Stimulated activated CD4-positive, alpha-beta T cell treated with anti-CD3 and anti-CD28 coated beads, TNF-alpha, amount 100 ng/mL, for 24 hours (primary cell): Measurements from ENCODE around the gene UGT1A10.

Experiments used
- DNase-seq, 3 experiments: peaks; one replicate each; pipeline ENCODE4 v3.0.0-alpha.2; 2020; ENCODE audit warnings: low read depth in 3 of 3

Gene UGT1A10

DNA sequence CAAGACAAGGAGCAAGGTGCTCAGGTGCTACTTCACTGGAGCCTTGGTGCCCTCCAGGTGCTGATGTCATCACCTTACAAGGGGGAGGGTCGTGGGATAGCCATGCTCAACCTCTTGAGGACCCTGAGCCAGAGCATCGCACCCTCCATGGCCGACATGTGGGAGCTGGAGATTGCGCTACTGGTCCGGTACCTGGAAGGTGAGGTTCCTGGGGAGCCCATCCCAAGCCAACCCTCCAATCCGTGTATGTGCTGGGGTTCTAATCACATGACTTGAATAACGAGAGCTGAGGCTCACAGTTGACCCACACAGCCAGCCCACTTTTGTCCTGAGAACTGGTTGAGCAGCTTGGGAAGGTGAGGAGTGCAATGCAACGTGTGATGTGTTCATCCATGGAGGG is 167.7 kb downstream of the UGT1A10 start:
- no peak for DNase-seq

DNA sequence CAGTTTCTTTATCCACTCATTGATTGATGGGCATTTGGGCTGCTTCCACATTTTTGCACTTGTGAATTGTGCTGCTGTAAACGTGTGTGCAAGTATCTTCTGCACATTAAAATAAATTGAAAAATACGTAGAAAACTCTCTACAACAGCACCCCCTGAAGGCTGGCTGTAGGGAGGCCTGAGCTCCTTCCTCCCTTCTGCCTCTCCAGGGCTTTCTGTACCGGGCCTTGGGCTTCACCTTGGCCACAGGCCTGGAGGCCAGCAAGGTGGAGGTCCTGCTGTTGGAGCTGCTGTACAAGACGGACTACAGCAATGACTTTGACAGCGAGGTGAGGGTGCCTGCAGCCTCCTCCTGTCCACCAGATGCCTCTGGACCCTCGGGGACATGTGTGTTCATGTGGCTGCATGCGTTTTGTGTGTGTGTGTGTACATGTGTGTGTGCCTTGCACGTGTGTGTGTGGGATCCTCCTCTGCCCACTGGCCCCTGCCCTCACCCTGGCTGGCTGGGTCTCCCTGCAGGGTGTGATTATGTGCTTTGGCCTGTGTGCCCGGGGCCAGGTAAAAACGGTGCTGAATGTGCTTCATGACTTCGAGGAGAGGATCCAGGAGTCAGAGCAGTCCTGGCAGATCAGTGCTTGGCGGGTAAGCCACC is 171.1 kb downstream of the UGT1A10 start:
- DNase-seq, result no peak

DNA sequence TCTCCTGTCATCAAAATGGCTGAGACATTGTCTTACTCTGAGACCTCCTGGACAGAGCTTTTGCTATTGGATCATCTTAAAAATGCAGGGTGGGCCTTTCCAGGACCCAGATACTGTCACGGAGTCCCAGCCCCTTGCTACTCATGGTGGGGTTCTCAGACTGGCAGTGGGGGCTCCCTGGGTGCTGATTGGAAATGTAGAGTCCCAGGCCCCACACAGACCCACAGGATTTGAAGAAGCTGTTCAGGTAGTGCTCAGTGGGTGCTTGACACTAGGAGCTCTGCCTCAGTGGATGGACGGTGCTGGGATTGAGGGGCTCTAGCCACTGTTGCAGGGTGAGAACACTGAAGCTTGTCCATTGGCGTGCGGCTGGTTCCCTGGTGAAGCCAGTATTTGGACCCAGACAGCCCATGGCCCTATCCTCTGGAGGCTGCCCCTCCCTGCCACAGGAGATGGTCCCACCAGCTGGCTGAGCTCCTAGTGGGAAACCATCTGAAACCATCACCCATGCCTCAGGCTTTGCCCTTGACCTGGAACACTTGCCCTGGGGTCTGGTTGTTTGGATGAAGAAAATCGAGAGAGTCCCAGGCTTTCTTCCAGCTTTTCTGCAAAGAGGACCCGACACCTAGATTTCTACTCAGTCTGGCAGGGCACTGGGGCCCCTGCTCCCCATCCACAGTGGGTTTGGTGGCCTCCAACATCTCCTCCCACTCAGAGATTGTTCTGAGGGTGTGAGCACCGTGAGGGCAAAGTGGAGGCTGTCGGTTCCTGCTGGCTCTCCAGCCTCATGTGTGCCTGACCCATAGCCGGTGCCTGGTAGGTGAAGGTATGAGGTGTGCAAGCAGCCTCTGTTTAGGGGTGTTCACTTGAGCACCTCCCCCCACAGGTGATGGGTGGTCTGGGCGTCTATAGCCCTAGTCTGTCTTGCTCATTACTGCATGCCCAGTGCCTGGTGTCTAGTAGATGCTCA is 172.0 kb downstream of the UGT1A10 start:
- DNase-seq, result no peak

DNA sequence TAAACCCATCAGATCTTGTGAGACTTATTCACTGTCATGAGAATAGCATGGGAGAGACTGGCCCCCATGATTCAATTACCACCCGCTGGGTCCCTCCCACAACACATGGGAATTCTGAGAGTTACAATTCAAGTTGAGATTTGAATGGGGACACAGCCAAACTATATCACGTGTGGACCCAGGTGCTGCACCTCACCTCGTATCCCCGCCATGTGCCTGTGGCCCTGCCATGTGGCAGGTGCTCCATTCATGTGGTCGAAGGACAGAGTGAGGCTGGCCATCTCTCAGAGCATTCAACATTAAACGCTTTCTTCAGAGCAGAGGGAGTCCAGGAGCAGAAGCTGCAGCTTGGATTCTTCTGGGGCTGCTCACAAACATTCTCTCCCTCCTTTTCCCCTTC is 174.1 kb downstream of the UGT1A10 start:
- DNase-seq, result no peak

DNA sequence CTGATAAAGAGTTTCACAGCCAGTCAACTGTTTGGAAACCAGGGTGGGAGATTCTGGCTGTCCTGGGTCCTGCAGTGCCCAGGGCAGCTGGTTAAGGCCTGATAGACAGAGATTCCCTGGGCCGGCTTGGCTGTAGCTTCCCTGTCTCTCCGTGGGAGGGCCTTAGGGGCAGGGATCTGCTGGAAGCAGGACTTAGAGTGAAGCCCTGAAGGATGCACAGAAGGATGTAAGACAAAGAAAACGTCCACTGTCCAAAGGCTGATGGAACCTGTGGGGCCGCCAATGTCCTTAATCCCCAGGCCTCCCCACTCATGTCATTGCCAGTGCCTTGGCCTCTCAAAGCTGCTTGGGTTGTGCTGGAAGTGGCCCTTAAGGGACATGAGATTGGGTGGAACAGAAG is 174.8 kb downstream of the UGT1A10 start:
- no peak for DNase-seq

DNA sequence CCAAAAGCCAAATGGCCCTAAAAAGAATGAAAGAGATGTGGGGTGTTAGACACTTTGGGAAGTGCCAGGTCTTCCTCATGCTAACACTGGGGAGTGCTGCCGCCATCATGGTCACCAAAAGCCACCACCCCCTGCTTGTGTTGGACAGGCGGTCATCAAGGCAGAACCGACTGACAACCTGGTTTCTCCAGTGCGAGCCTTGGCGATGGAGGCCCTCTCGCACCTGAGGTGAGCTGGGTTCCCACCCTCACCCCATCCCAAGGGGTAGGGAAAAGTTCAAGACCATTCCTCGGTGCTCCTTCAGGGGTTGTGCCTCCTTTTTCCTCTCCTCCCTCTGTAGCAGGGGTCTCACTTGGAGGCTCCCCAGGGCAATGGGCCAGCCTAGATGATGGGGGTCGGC is 175.5 kb downstream of the UGT1A10 start:
- no peak for DNase-seq

DNA sequence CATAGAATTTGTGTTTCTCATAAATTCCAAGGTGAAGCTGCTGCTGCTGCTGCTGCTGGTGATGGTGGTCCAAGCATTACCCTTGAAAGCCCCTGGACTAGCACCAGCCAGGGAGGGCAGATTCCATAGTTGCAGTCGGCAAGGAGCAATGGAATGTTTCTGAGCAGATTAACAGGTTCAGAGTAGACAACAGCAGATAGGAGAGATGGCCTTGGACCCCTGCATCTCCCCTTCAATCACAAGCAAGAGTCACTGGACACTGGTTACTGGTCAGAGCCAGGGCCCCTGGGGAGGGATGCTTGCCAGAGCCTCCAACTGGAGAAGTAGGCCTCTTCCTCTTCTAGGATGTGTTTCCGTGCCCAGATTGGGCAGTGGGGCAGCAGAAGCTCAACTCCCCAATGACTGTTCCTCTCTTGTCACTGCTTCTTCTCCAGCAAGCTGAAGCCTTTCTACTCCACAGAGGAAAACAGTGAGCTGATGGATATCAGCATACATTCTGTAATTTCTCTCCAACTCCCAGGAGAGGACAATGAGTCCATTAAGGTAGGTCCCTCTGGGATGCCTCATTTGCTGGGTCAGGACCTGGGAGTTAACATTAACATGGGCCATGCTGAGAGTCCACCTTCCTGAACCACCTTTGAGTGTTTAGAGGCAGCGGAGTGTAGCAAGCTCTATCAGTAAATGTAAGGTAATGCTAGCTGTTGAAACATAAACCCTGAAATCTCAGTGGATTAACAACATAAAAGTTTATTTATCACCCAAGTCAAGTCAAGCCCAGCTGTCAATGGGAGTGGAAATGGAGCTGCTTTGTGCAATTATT is 177.2 kb downstream of the UGT1A10 start:
- DNase-seq, result no peak

DNA sequence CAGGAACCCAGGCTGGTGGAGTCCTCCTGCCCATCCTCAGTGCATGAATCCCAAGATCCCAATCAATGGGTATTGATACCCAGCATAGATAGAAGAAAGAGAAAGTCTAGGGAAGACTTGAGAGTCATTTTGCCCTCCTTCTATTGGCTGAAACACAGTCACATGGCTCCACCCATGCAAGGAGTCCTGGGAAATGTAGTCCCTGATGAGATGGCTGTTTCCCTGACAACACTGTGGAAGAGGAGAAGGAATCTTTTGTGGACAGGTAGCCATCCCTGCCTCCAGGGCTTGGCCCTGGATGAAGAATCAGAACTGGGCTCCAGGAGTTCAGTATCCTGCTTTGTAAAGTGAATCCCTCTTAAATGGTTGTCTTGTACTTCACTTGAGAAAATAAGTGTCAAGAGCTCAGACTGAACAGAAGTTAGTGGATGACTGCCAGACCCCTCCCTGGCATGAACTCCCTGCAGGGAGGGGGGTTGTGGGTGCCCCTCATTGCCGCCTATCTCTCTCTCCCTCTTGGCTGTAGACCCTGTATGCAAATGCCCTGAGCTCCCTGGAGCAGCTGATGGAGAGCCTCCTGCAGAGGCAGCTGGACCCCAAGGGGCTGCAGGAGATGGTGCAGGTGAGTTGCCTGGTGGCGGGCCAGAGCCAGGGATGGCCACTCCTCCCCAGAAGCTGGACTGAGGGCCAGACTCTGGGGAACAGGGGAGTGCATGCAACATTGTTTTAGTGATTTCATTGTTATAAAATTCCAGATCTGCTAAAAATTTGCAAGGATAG is 178.0 kb downstream of the UGT1A10 start:
- no peak for DNase-seq

DNA sequence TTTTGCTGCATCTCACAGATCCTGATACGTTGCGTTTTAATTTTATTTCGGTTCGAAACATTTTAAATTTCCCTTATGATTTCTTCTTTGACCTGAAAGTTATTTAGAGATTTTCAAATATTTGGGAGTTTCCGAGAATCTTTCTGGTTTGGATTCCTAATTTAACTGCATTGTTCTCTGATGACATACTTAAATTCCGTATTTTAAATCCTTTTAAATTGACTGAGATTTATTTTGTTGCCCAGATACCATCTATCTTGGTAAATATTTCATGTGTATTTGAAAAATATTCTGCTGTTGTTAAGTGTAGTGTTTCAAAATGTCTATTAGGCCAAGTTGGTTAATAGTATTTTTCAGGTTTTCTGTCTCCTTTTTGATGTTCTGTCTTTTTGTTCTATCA is 179.6 kb downstream of the UGT1A10 start:
- DNase-seq, result no peak

DNA sequence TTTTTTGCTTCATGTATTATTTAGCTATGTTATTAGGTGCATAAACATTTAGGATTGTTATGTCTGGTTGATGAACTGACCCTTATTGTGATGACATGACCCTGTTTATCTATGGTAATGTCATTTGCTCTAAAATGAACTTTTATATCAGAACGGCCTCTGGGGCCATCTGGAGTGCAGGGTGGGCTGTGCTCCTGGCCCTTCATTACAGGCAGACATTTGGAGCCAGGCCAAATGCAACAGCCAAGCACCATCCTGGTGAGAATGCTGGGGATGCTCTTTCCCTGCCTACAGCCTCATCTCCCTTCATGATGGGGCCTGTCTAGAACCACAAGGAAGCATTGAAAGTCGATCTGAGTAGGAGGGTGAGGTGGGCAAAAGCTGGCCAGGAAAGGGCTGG is 180.1 kb downstream of the UGT1A10 start:
- no peak for DNase-seq

DNA sequence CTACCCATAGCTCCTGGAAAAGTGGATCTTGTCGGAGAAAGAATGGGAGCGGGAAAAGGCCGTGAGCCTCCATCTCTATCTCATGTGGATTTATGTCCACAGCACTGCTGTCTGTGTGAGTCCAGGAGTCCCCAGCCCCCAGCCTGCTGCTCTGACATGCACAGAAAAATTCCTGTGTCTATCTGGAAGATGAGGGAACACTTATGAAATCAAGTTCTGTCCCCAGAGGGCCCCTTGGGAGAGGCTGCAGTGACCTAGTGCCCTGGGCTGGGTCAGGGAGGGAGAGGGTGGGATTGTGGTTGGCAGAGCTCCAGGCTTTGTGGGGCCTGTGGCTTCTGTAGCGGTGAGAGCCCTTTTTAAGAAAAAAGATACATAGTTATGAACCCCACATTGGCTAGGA is 180.5 kb downstream of the UGT1A10 start:
- no peak for DNase-seq

DNA sequence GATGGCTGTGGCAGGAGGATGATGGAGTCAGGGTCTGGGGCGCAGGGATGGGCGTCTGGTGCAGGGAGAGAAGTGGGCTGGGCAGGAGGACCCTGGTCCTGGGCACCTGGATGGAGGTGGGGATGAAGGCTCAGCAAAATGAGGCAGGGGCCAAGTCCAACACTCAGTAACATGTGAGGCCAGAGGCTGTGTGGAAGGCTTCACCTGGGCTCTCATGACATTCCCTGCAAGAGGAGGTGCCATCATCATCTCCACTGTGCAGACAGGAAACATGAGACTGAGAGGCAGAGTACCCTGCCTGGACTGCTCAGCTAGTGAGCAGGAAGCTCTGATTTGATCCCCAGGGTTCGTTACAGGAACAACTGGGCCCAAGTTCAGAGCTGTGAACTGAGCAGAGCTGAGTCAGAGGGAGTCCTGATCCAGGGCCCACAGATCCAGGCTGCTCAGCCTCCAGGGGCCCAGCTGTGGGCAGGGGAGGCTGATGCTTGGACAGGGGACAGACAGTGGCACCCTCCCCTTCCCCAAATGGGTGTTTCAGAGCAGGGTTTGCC is 181.2 kb downstream of the UGT1A10 start:
- no peak for DNase-seq

DNA sequence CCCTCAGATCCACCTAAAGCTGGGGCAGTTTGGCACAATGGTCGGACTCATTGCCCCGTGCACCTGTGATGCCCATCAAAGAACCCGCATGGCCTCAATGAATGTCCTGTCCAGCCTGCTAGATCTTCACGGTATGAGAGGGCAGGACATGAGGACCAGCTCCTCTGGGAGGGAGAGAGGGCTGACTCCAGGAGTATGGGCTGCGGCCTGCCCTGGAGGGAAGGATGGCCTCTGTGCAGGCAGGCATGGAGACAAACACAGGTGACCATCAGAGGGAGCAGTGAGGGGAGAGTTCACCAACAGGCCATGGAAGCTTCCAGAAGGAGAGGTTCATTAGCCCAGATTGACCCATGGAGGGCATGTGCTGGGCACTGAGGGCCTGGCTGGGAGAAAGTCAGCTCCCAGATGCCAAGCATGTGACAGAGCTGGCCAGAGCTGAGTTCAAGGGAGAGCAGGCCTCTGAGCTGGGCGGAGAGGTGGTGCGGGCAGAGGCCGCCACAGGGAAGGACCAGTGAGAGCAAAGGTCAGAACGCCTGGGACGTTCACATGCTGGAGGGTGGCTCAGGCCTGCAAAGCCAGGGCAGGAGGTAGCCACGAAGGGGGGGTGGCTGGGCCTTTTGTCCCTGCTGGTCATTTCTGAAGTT is 181.9 kb downstream of the UGT1A10 start:
- DNase-seq, result no peak

DNA sequence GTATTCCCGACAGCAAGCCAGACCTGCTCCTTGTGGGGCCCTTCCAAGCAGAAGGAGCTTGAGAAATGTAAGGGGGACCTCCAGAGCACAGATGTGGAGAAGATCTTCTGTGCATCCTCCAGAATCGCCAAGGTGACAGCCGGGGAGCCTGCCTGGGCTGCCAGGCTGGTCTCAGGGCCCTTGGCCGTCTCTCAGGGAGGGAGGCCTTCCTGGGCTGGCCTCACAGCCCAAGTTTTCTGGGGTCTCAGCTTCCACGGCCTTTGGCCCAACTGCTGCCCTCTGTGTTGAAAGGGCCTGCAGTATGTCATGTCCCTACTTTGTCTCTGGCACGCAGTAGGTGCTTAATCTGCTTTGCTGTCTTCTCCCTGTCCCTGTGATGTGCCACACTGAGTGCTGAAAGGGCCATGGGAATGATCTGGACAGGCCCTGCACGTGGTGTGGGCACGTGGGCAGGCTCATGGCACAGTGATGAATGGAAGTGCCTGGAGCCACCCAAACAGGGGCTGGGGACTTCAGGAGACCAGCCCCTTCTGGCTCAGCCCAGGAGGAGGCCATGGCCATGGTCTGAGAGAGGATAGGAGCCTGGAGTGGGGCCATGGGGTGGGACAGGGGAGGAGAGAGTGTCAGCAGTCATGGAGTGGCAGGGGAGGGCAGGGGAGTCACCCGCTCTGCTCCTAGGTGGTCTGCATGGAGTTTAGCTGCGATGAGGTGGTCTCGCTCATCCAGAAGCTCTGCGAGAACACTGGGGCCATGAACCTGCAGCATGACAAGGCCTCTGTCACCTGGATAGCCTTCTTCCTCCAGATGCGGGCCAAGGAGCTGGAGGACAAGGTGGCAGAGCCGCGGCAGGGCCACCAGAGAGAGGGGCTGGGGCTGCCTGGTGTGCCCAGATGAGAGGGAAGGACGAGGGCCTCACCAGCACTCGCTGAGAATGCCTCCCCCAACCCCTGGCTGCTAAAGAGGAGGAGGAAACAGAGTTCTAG is 182.7 kb downstream of the UGT1A10 start:
- no peak for DNase-seq

DNA sequence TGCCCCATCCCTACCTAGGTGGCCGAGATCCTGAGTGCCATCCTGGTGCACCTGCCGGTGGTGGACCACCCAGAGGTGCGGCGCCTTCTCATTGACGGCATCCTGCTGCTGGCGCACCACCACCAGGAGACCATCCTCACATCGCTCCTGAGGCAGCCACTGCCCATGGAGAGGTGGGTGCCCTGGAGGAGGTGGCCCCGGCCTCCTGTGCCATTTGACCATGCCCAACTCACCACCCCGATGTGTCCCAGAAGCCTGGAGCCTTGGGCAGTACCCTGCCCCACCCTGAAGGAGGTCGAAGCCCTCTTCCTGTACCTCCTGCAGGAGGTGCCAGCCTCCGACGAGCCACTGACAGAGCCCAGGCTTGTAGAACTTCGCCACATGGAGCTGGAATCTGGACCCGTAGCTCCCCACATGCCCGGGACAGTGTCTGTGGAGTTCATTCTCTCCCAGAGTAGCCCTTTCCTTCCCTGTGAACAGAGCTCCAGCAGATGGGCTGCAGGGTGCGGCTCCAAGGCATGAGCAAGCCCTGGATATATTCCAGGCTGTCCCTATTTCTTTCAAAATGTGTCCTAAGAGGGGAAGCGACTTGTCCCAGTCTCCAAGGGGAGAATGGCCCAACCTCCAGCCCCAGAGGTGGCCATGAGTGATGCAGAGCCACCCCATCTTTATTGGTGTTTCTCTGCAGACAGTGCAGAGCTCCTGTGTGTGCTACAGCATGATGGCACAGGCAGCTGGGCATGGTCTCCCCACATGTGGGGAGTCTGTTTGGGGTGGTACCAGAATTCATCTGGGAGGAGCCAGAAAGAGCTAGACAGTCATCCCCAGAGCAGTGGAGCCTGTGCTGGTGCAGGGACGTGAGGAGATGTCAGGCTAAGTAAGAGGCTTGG is 183.9 kb downstream of the UGT1A10 start:
- DNase-seq, result no peak

DNA sequence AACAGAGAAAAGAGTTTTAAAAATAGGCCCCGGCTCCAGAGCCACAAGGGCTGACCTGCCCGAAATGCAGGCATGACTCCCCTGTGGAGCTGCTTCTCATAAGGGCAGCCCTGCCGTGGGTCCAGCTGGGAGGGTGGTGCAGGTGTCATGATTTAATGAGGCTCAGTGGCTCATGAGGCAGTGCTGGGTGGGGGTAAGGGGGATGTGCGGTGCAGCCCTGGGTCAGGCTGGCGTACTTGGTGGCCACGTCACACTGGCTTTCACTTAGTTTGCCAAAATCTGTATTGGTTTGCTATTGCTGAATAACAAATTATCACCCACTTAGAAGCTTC is 184.5 kb downstream of the UGT1A10 start:
- no peak for DNase-seq

DNA sequence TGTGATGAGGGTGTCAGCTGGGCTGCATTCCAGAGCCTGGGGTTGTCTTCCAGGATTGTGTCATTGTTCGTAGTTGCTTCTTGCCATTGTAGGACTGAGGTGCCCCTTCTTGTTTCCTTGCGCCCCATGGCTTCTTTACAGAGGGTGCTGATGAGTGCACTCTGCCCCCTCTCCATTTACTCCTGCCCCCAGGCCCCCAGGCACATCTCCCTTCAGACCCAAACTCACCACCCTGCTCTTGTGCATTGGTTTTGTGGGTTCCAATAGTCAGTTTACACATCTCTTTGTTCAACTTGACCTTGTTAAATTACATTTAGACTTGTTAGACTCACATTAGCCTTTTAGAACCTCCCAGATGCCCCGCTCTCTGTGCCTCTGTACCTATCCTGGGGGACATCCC is 184.9 kb downstream of the UGT1A10 start:
- no peak for DNase-seq

DNA sequence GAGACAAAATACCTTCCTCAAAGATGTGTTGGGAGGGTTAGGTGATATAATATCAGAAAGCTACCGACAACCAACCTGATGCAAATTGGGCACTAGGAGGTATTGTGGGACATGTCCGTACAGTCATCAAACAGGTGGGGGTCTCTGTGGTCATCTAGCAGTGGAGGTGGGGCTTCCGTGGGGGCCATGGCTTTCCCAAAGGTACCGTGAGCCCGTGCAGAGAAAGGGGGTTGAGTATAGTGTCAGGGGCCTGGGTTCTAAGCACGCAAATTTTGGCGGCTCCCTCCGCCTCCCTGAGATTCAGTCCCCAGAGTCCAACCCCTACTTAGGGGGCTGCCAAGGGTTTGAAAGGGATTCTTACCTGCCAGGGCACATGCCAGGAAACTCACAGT is 185.5 kb downstream of the UGT1A10 start:
- DNase-seq, result no peak
